Melanocyte of skin (primary cell): ENCODE measurements around the gene KRT80. TPM values are rescaled to one million over a fixed set of nuclear protein-coding genes. Genes with fewer than 3 reads are reported as not detected.

Experiments
- total RNA-seq, 2 donors: library from RNA; depleted of rRNA; stranded (reverse); fragments of >200 nt; gene quantifications; 2 replicates each; pipeline ENCODE4 v1.2.3, GENCODE V29; 2012

KRT80 gene
- under 1 TPM in 1 of 2 donors, not detected in 1; under 0.01 TPM for total RNA-seq

GRCh38 chr12:52191841-52192791 lies at the start of gene KRT80:
TSS of gene KRT80 (minus strand) at chr12:52192014. CDS start at chr12:52191902, 112 bp downstream.

GRCh38 chr12:52232674-52233461 lies 41.1 kb upstream of the KRT80 start, which contains the start of gene KRT7:
TSS of gene KRT7 (plus strand) at chr12:52233243. CDS start at chr12:52233297, 54 bp downstream.

Other genes with a start within 250 kb of the KRT80 start
- 1 to 10 TPM; 6.5 to 7.7 TPM for gene ACVR1B, start 240.3 kb downstream of the KRT80 start, total RNA-seq
- gene TAMALIN, start 185.1 kb downstream of the KRT80 start, total RNA-seq, result 10 to 100 TPM; 32.0 to 52.0 TPM
- 10 to 100 TPM in 1 of 2 donors, 1 to 10 TPM in 1; 7.2 to 11.0 TPM for gene NR4A1, start 140.6 kb downstream of the KRT80 start, total RNA-seq
- gene ATG101, start 122.0 kb downstream of the KRT80 start, total RNA-seq, result 10 to 100 TPM; 33.4 to 70.6 TPM
- not detected for gene SMIM41, start 112.3 kb downstream of the KRT80 start, total RNA-seq
- gene KRT7, start 41.2 kb upstream of the KRT80 start, total RNA-seq, result under 1 TPM; under 0.01 to 1.00 TPM
- gene KRT86, start 82.6 kb upstream of the KRT80 start, total RNA-seq, result not detected
- not detected for gene KRT81, start 99.5 kb upstream of the KRT80 start, total RNA-seq
- not detected for gene KRT83, start 129.4 kb upstream of the KRT80 start, total RNA-seq
- gene KRT85, start 175.5 kb upstream of the KRT80 start, total RNA-seq, result not detected
- not detected for gene KRT84, start 193.6 kb upstream of the KRT80 start, total RNA-seq
- gene KRT82, start 214.3 kb upstream of the KRT80 start, total RNA-seq, result not detected
- not detected for gene KRT75, start 242.4 kb upstream of the KRT80 start, total RNA-seq